GM21360 (cell line): ENCODE results near the gene KRT13.

Experiments
- ATAC-seq: cut with Tn5 transposase; IDR thresholded peaks from one replicate; pipeline ENCODE4 v1.9.1; 2021; ENCODE audit warnings: mild to moderate bottlenecking, moderate library complexity; ENCODE audit not compliant: unreplicated experiment

The KRT13 gene

DNA sequence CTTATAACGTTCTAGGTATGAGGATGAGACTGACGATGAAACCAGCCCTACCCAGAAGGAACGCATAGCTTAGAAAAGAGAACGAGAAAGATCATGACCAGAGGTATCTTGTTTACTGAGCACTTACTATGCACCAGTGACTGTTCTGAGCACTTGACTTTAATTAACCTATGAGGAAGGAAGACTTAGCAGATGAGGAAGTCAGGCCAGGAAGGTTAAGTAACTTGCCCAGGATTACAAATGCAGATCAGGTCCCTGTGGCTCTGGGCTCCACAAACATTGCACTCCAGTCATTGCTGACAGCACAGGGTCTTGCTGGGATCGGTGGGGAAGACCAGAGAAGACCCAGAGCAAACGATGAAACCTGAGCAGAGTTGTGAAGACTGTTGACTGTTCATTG is 7.1 kb downstream of the KRT13 start:
- no peak for ATAC-seq

GRCh38 chr17:41496803-41497484 is 8.5 kb downstream of the KRT13 start:
- ATAC-seq, result no peak

DNA sequence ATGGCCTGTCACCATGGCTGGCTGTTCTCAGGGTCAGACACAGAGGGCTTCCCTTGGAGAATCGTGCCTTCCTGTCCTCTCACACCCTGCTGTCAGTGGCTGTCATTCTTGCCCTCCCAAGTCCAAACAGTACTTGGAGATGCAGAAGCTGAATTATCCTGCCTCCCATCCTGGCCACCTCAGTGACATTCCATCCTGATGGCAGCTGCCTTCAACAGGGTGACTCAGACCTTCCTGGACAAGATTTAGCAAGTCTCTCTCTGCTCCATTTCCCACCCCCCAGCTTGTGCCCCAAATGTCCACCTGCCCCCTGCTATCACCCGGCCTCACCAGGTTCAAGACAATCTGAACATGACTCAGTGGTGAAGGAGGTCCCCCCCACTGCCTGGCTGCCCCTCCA is 10.9 kb downstream of the KRT13 start:
- ATAC-seq, result no peak

DNA sequence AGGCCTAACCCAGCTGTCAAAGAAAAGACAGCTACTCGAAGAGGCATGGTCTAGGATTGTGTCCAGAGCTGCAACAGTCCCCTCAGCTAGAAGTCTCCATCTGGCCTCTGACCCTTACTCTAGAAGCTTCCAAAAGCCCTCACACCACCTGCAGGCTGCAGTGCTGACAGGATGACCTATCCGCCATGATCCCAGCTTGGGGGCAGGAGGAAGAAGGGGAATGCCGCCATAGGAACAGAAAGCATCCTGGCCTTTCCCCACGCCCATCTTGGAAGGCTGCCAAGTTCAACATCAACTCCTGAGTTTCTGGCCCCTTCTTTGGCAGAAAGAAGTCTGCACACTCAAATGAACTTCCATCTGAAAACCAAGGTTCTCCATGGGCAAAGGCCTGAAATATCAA is 12.6 kb downstream of the KRT13 start:
- no peak for ATAC-seq

DNA sequence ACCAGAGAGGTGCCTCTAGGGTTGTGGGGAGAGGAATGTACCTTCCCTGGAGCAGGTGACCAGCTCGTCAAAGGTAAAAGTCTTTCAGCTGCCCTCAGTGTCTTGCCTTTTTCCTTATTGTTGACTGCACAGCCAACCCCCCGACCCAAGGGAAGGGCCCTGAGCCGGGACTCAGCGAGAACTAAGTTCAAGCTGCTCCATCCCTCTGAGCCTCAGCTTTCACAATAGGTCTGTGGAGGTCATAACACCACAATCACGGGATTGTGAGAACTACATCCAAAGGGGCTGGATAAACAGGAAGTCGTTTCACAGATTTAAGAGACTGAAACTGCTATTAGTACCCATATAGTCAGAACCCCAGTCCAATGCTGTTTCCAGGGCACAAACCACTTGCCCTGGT is 13.1 kb downstream of the KRT13 start:
- no peak for ATAC-seq

GRCh38 chr17:41491476-41491875 is 13.9 kb downstream of the KRT13 start:
- ATAC-seq, result no peak

DNA sequence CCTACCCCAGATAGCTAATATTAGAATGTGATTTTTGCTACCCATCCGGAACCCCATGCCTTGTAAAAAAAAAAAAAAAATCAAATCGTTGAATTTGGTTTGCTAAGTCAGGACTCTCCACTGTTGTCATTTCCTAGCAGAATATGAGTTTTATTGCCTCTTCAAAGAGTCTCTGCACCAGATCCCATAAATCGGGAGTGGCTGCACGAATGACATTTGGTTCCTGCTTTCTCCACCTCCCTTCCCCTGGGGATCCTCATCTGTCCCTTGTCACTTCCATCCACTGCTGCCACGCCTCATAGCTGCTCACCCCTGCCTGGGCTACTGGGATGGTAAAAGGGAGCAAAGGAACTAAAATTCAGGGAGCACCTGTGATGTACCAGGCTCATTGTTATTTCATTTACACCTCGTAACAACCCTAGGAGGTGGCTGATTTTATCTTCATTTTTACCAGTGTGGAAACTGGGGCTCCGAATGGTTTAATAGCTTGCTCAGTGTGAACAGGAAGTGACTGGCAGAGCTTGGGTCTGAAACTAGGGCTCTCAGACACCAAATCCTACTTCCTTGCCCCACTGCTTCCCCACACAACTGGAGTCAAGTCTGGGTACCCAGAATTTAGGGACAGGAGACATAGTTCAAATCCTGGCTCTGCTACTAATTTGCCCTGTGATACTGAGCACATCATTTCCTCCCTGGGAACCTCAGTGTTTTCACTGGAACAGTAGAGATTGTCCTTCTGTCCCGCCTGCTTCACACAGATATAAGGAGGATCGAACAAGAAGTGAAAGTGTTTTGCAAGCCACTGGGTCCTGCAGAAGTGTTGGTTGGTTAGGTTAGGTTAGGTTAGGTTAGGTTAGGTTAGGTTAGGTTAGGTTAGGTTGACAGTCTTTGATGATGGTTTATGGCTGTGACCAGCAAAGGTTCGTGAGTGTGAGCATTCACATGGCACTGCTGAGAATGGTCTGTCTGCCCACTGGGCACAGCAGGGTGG is 15.1 kb downstream of the KRT13 start:
- ATAC-seq, result no peak

GRCh38 chr17:41489531-41489930 is 15.9 kb downstream of the KRT13 start, which contains the start of gene KRT36:
TSS of gene KRT36 (minus strand) at chr17:41489910. CDS start at chr17:41489864, 46 bp downstream.
- no peak for ATAC-seq

- no peak for ATAC-seq
Measured at GRCh38 chr17:41486809-41487530, 18.4 kb downstream of the KRT13 start.

DNA sequence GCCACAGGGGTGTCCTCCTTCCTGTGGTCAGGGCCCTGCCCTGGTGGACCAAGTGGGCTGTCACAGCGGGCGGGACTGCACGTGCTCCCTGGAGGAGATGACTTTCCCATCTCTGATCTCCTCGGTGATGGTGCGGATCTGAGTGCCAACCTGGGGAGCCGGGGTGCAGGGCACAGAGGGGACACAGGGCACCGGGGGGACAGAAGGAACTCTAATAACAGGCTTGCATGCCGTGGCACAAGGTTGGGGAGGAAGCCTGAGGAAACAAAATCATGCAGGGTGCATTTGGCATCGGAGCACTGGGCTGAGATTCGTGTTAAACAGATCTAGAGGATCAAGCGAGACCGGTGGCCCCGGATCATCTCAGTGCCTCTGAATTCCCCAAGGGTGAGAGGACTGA is 19.1 kb downstream of the KRT13 start:
- ATAC-seq, result no peak

- no peak for ATAC-seq
Measured at GRCh38 chr17:41484920-41485904, 20.2 kb downstream of the KRT13 start.

- ATAC-seq, result no peak
Measured at GRCh38 chr17:41483991-41484826, 21.2 kb downstream of the KRT13 start.

- no peak for ATAC-seq
Measured at GRCh38 chr17:41483531-41483930, 21.9 kb downstream of the KRT13 start.

DNA sequence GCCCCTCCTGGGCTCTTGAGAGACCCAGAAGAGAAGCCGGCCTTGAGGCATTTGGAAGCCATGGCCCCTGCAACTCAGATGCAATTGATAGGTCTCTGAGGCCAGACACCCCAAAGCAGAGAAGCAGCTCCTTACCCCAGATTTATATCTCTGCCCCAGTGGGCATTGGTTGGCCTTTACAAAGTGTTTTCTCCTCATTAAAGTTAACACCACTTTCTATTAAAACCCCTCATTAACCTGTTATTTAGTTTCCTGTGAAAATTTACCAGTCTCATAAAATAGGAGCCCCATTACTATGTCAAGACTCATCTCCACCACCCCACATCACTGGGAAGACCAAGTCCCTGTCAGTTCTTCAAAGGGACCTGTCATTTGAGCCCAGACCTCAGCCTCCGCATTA is 24.4 kb downstream of the KRT13 start, which contains the start of gene KRT35:
Gene KRT35, minus strand, starts transcription at position 116 of the 400 bp plus-strand sequence. Its CDS starts 54 bp downstream, at position 62.
- ATAC-seq, result no peak

DNA sequence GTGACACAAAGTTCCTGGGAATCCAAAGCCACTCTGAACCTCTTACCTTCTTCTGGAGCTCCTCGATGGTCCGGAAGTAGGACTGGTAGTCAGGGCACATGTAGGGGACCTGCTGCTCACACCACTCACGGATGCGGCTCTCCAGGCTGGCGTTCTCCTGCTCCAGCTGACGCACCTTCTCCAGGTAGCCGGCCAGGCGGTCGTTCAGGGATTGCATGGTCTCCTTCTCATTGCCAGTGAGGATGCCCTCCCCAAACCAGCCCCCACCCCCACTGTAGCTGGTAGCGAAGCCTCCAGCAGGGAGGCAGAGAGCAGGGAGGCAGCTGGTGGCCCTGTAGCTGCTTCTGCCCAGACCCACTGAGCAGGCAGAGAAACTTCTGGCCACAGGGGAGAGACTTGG is 24.8 kb downstream of the KRT13 start:
- ATAC-seq, result no peak

GRCh38 chr17:41480136-41480535 is 25.3 kb downstream of the KRT13 start:
- no peak for ATAC-seq

DNA sequence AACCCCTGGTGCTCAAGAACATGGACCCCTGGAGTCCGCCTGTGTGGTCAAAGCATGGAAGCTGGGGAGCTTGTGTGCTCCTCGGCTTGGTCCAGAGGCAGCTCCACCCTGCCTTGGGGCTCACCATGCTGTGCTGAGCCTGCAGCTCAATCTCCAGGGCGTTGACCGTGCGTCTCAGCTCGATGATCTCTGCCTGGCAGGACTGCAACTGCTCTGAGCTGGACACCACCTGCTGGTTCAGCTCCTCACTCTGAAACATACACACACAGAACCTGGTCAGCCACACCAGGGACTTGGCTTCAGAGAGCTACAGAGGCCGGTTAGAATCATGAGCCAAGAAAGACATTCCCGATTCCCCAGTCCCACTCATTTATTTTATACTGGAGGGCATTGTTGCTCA is 27.2 kb downstream of the KRT13 start:
- no peak for ATAC-seq

DNA sequence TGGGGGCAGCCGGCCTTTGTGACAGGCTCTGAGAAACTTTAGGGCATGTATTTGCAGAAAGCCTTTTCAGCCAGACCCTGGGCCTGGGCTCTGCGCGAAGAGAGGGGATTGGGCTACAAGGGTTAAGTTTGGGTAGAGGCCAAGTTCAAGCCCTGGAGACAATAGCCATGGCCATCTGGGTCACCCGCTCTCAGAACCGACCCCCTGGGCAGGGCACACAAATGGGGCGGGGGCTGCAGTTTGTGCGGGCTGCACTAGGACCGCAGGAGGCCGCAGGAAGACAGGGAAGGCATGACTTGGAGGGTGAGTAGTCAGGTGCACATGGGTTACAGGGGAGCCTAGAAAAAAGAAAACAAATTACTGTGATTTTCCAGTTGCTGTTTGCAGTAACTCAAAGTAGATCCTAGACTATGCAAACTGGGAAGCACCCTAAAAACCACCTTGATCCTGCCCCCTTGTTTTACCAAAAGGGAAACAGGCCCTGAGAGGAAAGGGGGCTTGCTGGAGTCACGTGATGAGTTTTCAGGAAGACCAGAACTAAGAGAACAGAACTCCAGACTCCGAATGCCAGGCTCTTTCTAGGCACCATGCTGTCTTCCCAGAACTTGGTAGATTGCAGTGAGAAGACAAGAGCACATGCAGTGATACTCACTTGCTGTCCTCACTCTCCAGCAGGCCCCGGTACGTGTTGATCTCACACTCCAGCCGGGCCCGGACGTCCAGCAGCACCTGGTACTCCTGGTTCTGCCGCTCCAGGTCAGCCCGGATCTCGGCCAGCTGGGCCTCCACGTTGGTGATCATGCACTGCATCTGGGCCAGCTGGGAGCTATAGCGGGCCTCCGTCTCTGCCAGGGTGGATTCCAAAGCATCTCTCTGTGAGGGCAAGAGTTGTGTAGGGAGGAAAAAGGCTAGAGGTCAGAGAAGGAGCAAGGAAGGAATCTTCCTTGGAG is 28.3 kb downstream of the KRT13 start:
- no peak for ATAC-seq
